ENCODE results near the gene RPLP2. TPM values are rescaled to one million over a fixed set of nuclear protein-coding genes. Genes with fewer than 3 reads are reported as not detected.

The RPLP2 gene
- total and polyA plus RNA-seq, 2 of the 4 experiments (the other 2 are of a cell fraction), result 59.9 to 1,897 TPM

DNA sequence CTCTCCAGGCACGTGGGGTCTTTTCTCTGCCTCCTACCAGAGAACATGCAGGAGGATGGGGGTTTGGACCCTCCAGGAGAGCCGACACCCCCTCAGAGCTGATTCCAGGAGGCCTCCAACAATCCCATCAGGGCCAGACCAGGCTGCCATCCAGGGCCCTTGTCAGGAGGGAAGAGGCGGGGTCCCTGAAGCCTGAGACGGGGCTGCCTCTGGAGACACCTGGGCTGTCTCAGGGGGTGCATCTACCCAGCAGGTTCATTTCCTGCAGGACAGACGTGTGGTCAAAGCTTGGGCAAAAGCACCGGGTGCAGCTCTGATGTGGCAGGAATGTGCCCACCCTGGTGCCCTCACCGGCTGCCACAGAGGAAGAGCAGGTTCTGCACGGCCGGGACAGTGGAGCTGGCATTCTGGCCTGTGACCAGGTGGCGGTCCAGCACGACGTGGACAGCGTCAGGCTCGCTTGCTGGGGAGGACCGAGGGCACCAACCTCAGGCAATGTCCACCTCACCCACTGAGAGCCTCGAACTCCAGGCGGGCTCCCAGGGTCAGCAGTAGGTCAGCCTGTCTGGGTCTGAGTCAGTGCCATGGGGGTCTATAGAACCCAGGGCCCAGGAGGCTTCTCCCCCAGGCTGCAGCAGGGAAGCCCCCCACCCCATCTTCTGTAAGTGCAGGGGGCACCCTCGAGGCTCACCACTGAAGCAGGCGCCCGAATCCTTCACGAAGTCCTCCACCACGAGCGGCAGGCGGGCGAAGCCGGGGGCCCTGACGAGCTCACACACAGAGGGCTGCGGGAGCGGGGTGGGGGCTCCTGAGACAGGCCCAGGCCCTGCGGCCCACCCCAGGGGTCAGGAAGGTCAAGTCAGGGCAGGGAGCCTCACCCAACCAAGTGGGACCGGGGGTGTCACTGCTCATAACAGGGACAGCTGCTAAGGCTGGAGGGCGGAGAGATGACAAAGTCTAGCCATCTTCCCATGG, 38.8 kb upstream of the RPLP2 start:
- ChIA-PET CTCF (no interaction called here), POLR2A (ENCODE audit: unreplicated experiment) (interaction anchor here (0.5 kb wide), 1 partner anchor 31 kb away, joined by 7 read pairs; no protein-coding TSS in a partner anchor)
- Histone ChIP-seq H3K4ac (ENCODE audit: low read depth, low read length) (no peak overlapping the region), H3K9ac (ENCODE audit: low read depth, low read length) (no peak overlapping the region), H2BK120ac (ENCODE audit: low read depth, low read length) (no peak overlapping the region), H2AFZ (replicated peaks; ENCODE audit: low read length, poor library complexity) (no peak overlapping the region), H3K36me3 (ENCODE audit: control insufficient read depth, insufficient read depth, low read length) (peaks cover 54% of the 10 kb centered on the region), H3K4me3 (ENCODE audit: insufficient read depth, low read depth, low read length) (no peak overlapping the region), H3K9me3 (ENCODE audit: control insufficient read depth, insufficient read depth, low read length) (no peaks in the 10 kb centered on the region), H3K56ac (ENCODE audit: extremely low read depth, insufficient read depth, low read length) (no peak overlapping the region), H3K27me3 (ENCODE audit: control insufficient read depth, insufficient read depth, low read length) (no peaks in the 10 kb centered on the region), H2AK9ac (replicated peaks; ENCODE audit: low read depth, low read length, poor library complexity) (no peak overlapping the region), H4K5ac (ENCODE audit: low read depth, low read length) (no peak overlapping the region), H4K91ac (ENCODE audit: insufficient read depth, low read depth, low read length) (no peak overlapping the region), H3K4me2 (ENCODE audit: low read depth, low read length) (no peak overlapping the region), H2BK20ac (ENCODE audit: low read depth, low read length) (no peak overlapping the region), H3K23ac (ENCODE audit: low read depth, low read length) (no peak overlapping the region), H2BK15ac (ENCODE audit: low read depth, low read length) (no peak overlapping the region), H2BK5ac (ENCODE audit: low read depth, low read length, poor library complexity, severe bottlenecking) (no peak overlapping the region), H4K20me1 (ENCODE audit: insufficient read depth, low read length) (peaks cover 62% of the 10 kb centered on the region), H3K27ac (ENCODE audit: insufficient read depth, low read length) (no peak overlapping the region), H3K14ac (replicated peaks; ENCODE audit: low read depth, low read length) (no peak overlapping the region), H3K79me1 (ENCODE audit: low read depth in 1 of 2, low read length in 2 of 2) (peaks cover 9 to 64% of the 10 kb centered on the region in 2 experiments), H2AK5ac (ENCODE audit: low read depth, low read length) (no peak overlapping the region), H4K8ac (ENCODE audit: low read depth in 2 of 2, low read length in 2 of 2) (no peak overlapping the region), H3K18ac (ENCODE audit: low read depth, low read length) (no peak overlapping the region), H3K9me1 (ENCODE audit: insufficient read depth, low read length) (peaks cover 8% of the 10 kb centered on the region; the same call in 1 of the 2 replicates), H3K4me1 (ENCODE audit: control insufficient read depth, insufficient read depth, low read length) (peaks cover 9% of the 10 kb centered on the region)
- no peak for ATAC-seq (ENCODE audit: low read depth)
- WGBS, 2 experiments (ENCODE audit: extremely low coverage in 2 of 2, insufficient read length in 1 of 2), result 98% methylated on average over 14 of the region's 32 CpGs; no CpG with 5 or more reads in 1 of the 2 experiments
- no peak for DNase-seq
- intact Hi-C loops (cut with micrococcal nuclease), result no loop called here
- no TSS peak for BruUV-seq (replicated peaks)
- in situ Hi-C loops (cut with MboI; ENCODE audit: low sequenced_read_pairs), result no loop called here
- dilution Hi-C loops (cut with HindIII; ENCODE audit: low sequenced_read_pairs, unreplicated experiment), result no loop called here
- TF ChIP-seq RCOR1 (IDR thresholded peaks at IDR 0.05; ENCODE audit: insufficient replicate concordance, low read length) (no peak), CHD1 (IDR thresholded peaks at IDR 0.05; ENCODE audit: low read depth, low read length) (no peak), MAFK (IDR thresholded peaks at IDR 0.05; ENCODE audit: low read depth, low read length) (no peak), USF2 (IDR thresholded peaks at IDR 0.05; ENCODE audit: low read depth, low read length) (no peak), POLR2A (IDR thresholded peaks at IDR 0.05; ENCODE audit: low read depth, low read length) (no peak), RFX5 (IDR thresholded peaks at IDR 0.05; ENCODE audit: low read depth, low read length) (no peak), RAD21 (IDR thresholded peaks at IDR 0.05; ENCODE audit: low read length) (no peak), BHLHE40 (IDR thresholded peaks at IDR 0.05; ENCODE audit: low read depth, low read length) (no peak)
- TF ChIP-seq, protein P1, sequence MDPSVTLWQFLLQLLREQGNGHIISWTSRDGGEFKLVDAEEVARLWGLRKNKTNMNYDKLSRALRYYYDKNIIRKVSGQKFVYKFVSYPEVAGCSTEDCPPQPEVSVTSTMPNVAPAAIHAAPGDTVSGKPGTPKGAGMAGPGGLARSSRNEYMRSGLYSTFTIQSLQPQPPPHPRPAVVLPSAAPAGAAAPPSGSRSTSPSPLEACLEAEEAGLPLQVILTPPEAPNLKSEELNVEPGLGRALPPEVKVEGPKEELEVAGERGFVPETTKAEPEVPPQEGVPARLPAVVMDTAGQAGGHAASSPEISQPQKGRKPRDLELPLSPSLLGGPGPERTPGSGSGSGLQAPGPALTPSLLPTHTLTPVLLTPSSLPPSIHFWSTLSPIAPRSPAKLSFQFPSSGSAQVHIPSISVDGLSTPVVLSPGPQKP (IDR thresholded peaks at IDR 0.05; ENCODE audit: borderline replicate concordance, low read depth, low read length), result no peak
- TF ChIP-seq, protein P2, sequence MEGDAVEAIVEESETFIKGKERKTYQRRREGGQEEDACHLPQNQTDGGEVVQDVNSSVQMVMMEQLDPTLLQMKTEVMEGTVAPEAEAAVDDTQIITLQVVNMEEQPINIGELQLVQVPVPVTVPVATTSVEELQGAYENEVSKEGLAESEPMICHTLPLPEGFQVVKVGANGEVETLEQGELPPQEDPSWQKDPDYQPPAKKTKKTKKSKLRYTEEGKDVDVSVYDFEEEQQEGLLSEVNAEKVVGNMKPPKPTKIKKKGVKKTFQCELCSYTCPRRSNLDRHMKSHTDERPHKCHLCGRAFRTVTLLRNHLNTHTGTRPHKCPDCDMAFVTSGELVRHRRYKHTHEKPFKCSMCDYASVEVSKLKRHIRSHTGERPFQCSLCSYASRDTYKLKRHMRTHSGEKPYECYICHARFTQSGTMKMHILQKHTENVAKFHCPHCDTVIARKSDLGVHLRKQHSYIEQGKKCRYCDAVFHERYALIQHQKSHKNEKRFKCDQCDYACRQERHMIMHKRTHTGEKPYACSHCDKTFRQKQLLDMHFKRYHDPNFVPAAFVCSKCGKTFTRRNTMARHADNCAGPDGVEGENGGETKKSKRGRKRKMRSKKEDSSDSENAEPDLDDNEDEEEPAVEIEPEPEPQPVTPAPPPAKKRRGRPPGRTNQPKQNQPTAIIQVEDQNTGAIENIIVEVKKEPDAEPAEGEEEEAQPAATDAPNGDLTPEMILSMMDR (conservative IDR thresholded peaks at IDR 0.05; ENCODE audit: low read depth, low read length), result no peak
